Activated CD4-positive, alpha-beta T cell treated with anti-CD3 and anti-CD28 coated beads, Interleukin-10, Interleukin-2, amounts not matched to agents 100 ng/mL and 50 ng/mL, durations not matched to agents 16 hours and 8 hours (primary cell): ENCODE results near the gene SLC45A1.

ENCODE experiments used
- DNase-seq: peaks from one replicate; pipeline ENCODE4 v3.0.0-alpha.2; 2020

Gene SLC45A1

DNA sequence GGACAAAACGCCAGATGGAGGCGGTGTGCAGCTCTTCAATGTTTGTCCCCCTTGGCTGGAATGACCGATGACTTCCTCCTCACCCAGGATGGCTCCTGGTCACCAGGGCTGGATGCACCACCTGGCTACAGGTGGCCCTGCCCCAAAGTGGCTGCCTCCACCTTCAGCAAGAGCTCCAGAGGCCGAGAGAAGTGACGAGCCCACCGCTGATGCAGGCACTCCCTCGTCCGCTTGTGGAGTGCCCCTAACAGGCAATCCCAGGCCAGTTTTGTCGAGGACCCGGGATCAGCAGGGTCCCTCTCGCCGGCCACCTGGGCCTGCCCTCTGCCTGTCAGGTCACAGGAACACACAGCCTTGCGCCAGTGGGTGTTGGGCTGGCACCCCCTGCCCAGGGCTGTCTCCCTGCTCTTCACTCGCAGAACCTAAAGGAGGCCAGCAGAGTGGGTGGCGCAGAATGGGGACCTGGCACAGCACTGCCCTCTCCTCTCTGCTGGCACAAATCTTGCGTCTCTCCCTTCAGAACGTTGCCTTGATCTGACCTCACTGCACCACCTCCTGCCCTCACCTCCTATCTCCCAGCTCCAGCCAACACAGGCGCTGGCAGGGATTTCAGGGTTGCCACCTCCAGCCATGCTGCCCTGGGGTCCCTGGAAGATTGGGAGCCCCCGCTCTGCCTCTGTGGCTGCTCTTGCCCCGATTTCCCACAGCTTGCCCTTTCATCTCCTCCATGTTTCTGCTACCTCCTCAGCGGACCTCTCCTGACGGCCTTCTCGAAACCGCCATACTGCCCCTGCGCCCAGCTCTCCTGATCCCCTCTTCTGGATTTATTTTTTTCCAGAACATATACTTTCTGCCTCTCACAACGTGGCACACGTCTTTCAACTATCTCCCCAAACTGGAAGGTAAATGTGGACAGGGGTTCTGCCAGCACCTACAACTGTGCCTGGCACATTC lies 38.6 kb downstream of the SLC45A1 start:
- no peak for DNase-seq

DNA sequence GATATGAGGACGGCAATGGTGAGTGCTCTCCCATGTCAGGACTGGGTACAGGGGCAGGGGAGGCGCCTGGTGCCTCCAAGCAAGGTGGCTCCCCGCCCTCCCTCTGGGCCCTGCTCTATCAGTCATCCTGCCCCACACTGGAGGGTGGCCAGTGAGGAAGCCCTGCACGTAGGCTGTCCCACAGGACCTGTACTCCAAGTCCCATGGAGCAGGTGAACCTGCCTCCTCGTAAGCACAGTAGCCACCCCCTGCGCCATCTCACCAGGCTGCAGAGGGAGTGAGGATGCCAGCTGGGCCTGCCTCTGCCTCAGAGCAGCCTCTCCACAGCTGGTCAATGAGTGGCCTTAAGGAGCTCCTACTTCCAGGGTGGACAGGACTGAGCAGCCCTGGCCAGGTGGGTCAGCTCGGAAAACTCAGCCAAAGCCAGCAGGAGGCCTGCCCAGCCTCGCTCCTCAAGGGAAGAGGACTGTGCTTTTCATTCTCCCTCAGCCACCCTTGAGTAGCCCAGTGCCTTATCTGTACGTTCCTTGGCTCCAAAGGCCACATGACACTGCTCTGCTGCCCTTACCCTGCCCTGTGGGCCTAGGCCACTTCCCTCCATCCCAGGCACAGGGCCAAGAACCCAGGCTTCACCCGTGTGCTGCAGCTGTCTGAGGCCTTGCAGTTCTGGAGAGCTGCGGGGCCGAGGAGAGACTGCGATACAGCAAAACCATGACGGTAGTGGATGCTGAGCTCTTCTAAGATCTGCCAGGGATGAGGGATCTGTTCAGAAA lies 39.6 kb downstream of the SLC45A1 start:
- no peak for DNase-seq

DNA sequence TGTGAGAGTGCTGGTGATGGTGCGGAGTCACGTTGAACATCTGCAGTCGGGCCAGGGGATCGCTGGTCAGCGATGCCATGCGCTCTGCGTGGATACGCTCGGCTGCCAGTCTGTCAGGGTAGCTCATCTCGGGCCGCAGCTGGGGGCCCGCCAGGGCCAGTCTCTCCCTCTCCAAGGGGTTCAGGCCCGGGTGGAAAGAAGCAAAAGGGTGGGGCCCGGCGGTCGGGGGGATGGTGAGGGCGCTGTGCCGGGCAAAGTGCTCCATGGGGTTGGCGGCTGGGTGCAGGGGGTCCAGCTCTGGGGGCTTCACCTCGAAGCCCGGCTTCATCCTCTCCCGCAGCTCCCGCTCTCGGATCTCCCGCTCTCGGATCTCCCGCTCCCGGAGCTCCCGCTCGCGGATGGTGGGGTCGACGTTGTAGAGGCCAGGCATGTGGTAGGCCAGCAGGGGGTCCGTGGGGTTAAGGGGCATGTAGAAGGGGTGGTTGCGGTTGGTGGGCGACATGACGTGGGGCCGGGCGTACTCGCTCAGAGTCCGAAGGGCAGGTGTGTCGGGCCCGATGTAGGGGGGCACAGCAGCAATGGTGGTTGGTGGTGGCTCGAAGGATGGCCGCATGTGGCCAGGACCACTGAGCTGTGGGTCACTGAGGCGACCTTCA lies 40.5 kb downstream of the SLC45A1 start:
- DNase-seq: no peak

DNA sequence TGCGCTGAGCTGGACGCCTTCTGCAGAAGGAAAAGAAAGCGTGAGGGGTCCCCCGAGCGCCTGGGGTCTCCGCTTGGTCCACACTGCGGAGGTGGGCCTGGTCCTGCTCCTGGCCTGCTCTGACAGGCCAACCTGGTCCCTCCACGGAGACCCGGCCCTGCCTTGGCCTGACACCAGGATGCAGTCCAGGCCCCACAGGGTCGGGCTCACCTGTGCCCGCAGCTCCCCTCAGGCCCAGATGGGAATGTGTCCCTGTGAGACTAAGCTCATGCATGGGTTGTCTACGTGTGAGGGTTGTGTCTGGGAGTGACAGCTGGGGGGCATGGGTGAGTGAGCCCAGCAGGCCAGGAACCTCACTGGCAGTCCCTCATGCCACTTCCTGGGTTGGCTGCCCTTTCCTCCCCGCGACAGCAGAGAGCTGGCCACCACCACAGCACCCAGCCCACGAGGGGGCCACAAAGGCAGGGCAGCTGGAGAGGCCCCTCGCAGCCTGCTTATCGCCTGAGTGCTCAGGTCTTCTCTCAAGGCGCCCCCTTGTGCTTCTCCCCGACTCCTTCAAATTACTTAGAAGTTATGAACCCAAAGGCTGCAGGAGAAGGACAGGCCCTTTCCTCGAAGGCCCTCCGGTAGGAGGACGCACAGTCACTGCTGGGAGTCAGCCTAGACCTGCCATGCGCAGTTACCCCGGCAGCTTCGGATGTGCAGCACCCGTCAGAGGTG lies 41.1 kb downstream of the SLC45A1 start:
- no peak for DNase-seq

DNA sequence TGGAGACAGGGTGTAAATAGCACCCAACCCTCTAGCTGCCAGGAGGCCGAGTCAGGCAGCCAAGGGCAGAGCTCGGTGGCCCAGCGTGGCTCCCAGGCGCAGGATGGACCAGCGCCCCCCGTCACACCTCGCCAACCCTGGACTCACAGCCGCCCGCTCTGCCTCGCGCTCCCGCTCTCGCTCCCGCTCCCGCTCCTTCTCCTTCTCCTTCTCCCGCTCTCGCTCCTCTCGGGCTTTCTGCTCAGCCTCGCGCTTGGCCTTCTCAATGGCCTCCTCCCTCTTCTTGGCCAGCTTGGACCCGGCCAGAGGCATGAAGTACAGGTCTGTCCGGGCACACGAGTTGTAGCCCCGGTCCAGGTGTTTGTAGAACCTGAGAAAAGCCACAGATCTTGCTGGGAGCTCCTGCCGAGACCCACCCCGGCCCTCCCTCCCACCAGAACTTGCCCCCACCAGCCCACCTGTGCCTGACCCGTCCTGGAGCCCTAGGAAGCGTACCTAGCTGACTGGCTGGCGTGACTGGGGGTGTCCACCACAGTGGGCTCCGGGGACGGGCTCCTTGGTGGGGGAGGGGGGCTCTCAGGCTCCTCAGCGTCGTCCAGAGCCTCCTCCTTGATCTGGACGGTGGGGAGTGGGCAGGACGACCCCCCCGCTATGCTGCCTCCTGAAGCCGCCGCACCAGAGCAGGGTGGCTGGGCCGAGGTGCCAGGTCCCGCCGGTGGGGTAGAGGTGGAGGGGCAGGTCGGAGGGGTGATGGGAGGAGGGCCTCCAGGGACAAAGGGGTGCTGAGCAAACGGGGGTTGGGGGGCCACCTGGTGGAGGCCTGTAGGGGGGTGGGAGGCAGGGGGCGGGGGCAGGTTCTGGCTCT lies 41.9 kb downstream of the SLC45A1 start:
- DNase-seq: no peak

DNA sequence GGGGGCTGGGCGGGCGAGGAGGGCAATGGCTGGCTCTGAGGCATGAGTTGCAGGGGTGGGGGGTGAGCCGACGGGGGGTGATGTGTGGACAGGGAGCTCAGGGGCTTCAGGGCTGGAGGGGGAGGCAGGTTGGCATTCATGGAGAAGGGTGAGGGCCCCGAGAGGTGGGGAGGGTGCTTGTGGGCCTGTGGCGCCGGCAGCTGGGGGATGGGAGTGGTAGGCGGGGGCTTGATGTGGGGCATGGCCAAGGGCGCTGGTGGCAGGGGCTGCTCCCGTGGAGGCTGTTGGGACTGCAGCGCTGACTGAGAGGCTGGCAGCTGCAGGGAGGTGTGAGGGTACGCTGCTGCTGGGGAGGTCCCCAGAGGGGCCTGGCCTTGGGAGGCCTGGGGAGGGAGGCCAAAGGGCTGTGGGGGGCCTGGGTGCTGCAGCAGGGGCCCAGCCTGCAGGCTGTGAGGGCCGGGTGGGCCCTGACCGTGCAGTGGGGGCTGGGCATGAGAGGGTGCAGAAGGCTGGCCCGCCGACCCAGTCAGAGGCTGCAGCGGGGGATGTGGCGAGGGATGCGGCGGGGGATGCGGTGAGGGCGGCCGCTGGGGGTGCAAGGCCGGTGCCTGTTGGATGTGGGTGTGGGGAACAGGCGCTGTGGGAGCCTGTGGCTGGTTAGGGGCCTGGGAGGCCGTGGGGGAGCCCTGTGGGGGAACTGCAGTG lies 42.7 kb downstream of the SLC45A1 start:
- DNase-seq: no peak

DNA sequence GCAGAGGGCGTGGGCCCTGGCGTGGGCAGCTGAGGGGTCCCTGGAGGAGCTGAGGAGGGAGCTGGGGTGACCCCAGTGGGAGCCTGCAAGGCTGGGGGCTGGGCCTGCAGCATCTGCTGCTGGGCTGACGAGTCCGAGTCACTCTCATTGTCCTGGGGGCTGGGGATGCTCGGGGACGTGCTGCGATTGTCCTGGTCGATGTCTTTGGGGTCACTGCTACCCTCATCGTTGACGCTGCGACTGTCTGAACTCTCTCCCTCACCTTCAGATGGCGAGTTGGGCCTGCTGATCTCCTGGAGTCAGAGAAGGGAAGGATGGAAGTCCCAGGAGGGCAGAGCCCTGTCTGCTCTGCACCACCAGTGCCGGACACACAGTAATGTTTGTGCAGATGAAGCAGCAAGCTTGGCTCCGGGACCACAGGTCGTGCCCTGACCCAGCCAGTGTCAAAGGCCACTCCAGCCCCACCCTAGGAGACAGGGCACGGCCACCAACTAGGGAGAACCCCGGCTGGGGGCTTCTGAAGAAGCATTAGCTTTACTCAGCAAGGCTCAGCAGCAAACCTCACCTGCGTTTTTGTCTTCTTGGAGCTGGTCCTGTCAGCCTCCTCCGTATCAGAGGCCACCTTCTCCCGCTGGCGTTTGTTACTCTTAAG lies 43.4 kb downstream of the SLC45A1 start:
- no peak for DNase-seq

DNA sequence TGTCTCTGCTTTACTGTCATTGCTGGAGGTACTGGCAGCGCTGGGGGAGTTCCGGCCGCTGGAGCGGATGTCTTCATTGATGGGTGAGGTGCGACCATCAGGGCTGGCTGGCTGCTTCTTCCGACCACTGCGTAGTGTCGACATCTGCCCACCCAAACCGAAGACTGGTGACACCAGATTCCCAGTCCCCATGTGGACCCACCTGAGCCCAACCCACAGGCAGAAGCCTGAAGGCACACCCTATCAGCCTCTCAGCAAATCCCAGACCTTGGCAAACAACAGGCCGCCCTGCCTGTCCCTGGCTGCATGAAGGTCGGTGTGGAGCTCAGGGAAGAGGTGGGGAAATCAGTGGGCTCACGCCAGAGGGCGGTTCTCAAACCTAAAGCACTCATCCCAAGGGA lies 44.8 kb downstream of the SLC45A1 start:
- DNase-seq: no peak

DNA sequence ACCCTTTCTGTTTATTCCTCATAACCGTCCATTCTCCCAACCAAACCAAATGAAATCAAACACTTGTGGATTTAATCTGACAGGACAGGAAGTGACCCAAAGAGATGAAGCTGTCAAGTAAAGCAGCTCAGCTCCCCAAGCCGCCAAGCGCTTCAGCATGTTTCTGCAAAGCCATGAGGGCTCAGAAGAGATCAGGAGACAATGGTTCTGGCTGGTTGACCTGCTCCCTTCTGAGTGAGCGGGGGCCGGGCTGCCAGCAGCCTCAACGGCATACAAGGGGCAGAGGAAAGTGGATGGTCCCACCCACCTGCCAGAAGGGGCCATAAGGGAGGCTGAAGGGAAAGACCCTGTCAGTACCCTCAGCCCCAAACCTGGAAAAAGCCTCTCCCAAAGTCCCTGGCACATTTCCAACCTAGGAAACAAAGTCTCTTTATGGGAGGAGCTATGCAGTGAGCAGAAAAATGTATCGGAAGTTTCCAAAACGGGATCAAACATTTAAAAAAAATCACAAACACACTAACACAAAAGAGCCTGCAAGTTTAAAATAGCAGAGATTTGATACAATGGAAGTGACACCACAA lies 45.4 kb downstream of the SLC45A1 start:
- DNase-seq: no peak

DNA sequence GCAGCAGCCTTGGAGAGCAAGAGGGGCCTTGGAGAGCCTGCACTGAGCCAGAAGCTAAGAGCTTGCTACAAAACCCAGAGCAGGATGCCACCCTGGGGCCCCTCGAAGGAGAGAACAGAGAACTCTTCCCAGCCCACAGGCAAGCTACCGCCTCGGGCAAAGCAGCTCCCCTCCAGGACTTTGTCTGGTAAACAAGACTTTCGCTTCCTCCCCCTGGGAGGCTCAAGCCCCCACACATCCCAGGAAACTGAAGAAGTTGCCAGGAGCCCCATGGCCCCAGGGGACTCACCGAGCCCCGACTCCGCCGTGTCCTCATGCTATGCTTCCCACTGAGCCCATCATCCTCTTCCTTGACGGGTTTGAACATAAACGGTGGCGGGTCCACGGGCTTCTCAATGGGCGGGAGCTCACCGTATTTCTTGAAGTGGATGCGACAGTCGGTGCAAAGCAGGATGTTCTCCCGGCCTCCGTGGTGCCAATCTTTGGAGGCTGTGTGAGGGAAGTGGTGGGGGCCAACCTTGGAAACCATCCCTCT lies 45.9 kb downstream of the SLC45A1 start:
- DNase-seq: no peak

DNA sequence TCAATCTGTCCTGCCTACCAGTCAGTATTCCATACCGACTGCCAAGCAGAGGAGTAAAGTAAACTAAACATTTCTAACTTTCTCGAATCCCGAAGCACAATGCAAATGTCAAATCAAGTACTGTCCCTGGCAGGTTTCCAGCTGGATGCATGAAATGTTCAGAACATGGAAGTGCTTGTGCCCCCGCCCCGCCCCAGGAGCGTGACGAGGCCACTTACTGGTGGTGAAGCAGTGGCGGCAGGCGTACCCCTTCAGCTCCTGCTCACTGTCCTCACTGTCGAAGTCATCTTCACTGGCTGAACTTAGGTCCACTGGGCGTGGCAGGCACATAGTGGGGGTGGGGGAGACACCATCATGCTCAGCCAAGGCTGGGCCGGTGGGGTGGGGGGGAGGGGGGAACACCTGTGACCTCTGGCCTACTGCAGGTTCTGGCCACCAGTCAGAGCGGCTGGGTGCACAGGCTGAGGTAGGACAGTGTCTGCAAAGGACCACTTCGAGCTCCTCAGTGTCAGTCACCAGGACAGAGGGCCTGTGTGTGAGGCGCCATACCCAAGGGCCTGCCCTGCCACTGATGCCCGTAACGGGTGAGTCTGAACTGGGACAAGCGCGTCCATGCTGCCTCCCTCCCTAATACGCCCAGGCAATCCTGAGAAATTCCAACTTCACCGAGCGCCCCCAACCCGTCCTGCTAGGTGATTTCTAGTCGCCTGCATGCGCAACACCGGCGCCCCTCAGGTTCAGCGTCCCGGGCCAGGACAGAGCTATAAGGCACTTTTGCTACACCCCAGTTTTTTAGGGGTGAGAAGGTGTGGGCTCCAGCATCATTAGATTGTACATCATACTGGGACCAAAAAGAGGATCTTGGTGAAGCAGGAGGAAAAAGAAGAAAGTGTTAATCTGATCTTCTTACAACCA lies 46.9 kb downstream of the SLC45A1 start:
- DNase-seq: no peak

DNA sequence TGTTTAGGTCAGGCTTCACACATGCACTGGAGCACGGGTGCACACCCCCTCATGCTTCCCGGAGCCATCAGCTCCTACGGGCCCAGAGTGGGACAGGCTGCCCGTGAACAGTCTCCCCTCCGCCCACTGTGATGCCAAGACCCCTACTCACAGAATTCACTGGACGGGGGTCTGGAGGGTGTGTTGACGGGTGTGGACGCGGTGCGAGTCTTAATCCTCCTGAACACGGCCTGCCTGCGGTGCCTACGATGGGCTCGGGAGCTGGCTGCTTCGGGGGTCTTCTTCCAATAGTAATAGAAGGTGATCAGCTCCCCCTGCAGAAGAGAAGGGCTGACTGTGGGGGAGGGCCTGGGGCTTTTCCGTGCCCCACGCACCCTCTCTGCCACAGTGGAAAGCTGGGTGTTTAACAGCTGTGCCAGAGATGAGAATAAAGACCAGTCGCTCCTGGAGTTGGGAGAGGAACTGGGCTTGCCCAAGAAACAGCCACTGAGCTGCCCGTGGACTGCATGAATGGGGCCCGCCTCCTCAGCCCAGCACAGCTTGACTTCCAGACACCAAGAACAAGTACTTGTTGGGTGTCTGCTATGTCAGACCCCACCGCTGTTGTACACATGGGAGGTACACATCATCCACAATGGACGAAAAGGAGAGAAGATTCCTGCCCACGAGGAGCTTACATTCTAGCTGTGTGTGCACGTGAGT lies 47.9 kb downstream of the SLC45A1 start:
- no peak for DNase-seq

DNA sequence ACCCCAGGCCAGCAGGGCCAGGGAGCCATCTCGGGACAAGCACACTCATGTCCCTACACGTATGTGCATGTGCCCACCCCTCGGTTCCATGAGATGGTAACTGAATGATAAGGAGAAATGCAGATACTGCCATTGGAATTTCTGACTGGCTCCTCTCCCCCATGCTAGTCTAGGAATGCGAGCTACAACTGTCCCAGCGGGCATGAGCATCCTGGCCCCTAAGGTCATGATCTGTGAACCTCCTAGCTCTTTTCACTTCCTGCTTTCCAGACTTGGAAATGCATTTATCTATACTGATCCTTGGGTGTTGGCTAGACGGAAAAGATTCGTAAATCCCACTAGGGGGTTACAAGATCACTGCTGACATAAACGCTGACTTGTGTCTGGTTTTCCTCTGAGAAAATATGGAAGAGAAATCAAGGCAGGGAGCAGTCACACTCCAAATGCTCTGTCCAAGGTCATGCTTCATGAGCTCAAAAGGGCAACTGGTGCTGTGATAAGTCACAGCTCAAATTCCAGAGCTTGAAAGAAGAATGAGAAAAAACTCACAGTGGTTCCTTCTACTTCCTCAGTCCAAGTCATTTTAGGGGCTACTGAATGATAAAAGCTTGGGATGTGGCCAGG lies 49.8 kb downstream of the SLC45A1 start:
- no peak for DNase-seq

DNA sequence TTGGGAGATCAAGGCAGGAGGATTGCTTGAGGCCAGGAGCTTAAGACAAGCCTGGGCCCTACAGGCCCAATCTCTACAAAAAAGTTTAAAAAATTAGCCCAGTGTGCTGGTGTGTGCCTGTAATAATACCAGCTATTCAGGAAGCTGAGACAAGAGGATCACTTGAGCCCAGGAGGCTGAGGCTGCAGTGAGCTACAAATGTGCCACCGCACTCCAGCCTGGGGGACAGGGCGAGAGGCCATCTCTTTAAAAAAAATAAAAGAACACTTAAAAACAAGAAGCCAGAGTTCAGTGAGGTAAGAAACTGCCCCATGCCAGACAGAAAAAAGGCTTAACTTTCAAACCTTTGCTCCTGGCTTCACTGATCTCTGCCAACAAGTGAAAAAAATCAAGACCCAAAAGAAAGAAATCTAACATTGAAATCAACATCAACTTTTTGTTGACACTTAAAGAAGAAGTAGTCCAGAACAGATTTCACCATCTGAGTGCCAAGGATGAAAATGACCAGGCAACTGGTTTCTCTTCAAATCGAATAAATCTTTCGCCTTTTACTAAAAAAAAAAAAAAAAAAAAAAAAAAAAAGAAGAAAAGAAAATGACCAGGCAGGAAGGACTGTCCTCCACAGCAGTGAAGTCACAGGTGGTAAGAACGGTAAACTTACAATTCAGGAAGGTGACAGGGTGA lies 51.2 kb downstream of the SLC45A1 start:
- DNase-seq: no peak

DNA sequence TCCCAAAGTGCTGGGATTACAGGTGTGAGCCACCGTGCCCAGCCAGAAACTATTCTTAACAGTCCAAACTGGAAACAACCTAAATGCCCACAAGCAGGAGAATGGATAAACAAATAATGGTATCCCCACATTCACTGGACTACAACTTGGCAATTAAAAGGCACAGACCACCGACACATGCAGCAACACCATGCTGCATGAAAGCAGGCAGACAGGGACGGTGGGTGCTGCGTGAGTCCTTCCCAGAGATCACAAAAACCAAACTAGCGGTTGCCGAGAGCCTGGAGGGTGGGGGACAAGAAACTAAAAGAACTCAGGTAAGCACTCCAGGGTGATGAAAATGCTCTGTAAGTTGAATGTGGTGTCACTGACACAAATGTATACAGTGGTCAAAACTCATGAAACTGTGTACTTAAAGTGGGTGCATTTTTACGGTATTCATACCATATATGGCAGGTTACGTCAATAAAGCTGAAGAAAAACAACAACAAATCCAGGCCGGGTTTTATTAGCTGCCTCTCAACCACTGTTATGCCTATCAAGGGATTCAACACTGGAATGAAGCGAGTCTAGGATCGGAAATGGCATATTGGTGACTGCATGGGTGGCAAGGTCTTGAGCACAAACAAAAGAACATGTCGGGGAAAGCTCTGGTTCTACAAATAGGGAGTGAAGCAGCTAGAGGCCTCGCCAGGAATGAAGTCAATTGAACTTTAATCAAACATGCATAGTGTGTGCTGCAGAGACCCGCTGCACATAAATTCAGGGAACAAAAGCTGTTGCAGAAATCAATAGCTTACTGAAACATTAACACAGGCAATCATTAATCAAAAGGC lies 52.4 kb downstream of the SLC45A1 start:
- DNase-seq: no peak

DNA sequence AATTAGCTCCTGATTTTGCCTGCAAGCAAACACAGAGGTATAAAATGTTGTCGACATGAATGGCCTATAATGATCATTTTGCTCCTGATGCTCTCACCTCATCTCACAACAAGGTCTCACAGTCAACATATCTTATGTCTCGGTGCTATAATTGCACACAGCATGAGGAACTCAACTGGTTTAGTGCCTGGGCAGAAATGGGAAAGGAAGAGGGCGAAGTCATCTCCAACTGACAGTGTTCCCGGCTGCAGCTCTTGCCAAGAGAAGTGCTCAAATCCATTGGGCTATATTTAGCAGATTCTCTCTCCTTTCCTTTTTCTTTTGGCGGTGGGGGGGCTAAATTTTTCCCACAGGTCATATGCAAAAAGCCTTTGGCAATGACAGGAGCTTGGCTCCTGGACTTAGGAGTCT lies 53.0 kb downstream of the SLC45A1 start:
- DNase-seq: no peak
